Measurements from ENCODE around the gene RAB40C. TPM values are rescaled to one million over a fixed set of nuclear protein-coding genes. Genes with fewer than 3 reads are reported as not detected.

RAB40C gene
- total RNA-seq, 1 donor from 2014 or later = 19.4 TPM

GRCh38 chr16:569445-570254, 20.2 kb upstream of the RAB40C start, which contains the start of gene PIGQ:
Gene PIGQ, plus strand, starts transcription at chr16:569968. Its CDS starts 4,107 bp downstream, at chr16:574075.
- DNase-seq (ENCODE audit: low spot score) = peak; percentile 89
- intact Hi-C loops (cut with DNase I) = no loop called here

DNA sequence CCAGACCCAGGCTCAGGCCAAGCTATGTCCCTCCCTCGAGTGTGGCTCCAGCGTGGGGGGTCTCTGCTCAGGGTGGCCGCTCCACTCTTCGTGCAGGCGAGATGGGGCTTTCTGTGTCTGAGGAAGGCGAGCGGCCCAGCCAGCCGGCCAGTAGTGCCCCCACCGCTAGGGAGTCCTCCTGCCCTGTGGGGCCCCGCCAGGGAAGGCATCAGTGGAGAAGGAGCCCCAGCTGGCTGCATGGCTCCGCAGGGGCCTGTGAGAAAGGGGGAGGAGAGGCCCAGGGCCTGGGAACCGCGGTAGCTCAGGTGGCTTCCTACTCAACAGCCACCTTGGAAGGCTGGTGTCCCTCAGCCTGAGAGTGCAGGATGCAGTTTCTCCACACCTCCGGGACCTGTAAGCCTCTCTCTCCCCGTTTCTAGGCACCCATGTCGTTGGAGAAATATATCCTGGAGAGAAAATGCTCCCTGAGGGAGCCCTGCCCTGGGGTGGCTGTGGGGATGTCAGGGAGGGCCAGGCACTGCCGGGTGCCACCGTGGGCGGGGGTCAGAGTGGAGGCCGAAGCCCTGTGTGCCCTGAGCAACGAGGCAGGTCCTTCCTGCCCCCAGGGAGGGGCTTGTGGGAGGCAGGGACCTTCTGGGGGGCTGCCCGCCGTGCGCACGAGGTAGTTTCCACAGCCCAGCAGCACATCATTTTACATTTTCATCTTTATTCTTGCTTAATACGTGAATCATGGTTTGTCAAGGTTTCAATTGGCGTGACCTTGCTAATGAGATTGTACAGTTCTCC, 16.8 kb upstream of the RAB40C start:
- intact Hi-C loops (cut with DNase I) = no loop called here
- no peak for DNase-seq (ENCODE audit: low spot score)

DNA sequence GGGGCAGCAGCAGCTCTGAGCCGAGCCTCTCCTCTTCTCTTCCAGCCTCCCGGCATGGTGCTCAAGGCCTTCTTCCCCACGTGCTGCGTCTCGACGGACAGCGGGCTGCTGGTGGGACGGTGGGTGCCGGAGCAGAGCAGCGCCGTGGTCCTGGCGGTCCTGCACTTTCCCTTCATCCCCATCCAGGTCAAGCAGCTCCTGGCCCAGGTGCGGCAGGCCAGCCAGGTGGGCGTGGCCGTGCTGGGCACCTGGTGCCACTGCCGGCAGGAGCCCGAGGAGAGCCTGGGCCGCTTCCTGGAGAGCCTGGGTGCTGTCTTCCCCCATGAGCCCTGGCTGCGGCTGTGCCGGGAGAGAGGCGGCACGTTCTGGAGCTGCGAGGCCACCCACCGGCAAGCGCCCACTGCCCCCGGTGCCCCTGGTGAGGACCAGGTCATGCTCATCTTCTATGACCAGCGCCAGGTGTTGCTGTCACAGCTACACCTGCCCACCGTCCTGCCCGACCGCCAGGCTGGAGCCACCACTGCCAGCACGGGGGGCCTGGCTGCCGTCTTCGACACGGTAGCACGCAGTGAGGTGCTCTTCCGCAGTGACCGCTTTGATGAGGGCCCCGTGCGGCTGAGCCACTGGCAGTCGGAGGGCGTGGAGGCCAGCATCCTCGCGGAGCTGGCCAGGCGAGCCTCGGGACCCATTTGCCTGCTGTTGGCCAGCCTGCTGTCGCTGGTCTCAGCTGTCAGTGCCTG, 15.7 kb upstream of the RAB40C start:
- DNase-seq (ENCODE audit: low spot score) = no peak
- intact Hi-C loops (cut with DNase I) = no loop called here

- intact Hi-C loops (cut with DNase I) = loop anchor here (5.0 kb wide), 1 partner anchor 212 kb away; the partner anchor contains the start of genes CHTF18 and RPUSD1
Measured at GRCh38 chr16:575354-576196, 14.3 kb upstream of the RAB40C start.

DNA sequence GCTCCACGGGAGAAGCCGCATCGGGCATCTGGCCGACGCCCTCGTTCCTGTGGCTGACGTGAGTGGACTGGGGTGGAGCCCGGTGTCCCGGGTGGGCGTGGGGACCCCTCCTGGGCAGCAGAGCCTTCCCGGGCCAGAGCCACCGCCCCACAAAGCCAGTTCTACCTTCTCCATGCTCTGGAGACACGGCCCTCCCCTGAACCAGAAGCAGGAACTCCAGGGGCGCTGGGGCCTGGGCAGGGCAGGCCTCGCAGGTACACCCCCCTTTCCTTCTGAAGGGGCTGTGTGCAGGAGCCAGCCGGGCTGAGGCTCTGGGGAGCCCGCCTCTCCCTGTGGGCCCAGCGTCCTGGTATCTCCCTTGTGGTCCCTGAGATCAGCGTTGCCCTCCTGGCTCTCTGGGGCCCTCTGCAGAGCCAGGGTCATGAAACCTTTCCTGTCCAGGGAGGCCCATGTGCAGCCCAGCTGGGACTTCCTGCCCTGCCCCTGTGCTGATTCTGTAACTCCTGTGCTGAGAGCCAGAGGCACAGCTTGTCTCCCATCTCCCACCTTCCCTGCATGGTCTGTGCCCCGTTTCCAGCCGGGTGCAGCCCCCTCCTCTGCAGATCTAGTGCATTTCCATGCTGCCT, 13.6 kb upstream of the RAB40C start:
- intact Hi-C loops (cut with DNase I) = loop anchor here (5.0 kb wide), 1 partner anchor 211 kb away; the partner anchor contains the start of genes CHTF18 and RPUSD1
- DNase-seq (ENCODE audit: low spot score) = no peak

More at GRCh38 chr16:575354-576196, 14.3 kb upstream of the RAB40C start:
- no peak for DNase-seq (ENCODE audit: low spot score)

DNA sequence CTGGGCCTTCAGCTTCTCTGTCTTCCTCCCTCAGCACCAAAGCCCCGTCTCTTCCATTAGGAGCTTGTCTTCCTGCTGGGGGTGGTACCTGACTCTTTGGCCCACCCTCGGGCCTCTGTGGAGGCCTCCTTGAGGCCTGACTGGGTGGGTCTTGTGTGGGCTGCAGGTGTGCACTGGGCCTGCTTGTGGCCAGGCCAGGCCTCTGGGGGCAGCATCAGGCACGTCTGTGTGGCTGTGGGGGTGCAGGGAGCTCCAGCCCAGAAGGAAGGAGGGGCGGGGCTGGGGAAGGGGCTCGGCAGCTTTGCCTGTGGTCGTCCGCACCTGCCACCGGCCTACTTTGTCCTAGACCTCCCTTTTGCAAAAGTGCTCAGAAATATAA, 13.1 kb upstream of the RAB40C start:
- DNase-seq (ENCODE audit: low spot score) = no peak
- intact Hi-C loops (cut with DNase I) = loop anchor here (5.0 kb wide), 1 partner anchor 210 kb away; the partner anchor contains the start of genes CHTF18 and RPUSD1

DNA sequence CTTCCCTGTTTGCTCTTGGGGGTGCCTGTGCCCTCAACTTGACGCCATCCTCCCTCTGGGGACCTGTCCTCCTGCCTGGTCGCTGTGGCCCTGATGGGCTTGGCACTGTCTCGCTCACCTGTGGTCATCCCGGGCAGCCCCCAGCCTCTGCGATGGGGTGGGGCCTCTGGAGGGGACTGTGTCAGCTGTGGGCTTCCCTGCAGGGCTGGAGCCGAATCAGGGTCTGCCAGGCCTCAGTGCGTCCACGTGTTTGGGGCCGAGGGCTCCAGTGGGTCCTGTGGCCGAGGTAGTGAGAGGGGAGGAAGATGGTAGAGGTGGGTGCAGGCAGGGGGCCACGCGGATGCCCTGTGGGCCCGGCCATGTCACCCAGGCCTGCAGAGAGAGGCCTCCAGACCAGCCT, 12.1 kb upstream of the RAB40C start:
- intact Hi-C loops (cut with DNase I) = loop anchor here (5.0 kb wide), 1 partner anchor 210 kb away; the partner anchor contains the start of genes CHTF18 and RPUSD1

GRCh38 chr16:578232-578869, 11.5 kb upstream of the RAB40C start:
- no peak for DNase-seq (ENCODE audit: low spot score)
- intact Hi-C loops (cut with DNase I) = loop anchor here (5.0 kb wide), 1 partner anchor 209 kb away; the partner anchor contains the start of genes CHTF18 and RPUSD1

More for the DNA sequence above, 12.1 kb upstream of the RAB40C start:
- DNase-seq (ENCODE audit: low spot score) = no peak

DNA sequence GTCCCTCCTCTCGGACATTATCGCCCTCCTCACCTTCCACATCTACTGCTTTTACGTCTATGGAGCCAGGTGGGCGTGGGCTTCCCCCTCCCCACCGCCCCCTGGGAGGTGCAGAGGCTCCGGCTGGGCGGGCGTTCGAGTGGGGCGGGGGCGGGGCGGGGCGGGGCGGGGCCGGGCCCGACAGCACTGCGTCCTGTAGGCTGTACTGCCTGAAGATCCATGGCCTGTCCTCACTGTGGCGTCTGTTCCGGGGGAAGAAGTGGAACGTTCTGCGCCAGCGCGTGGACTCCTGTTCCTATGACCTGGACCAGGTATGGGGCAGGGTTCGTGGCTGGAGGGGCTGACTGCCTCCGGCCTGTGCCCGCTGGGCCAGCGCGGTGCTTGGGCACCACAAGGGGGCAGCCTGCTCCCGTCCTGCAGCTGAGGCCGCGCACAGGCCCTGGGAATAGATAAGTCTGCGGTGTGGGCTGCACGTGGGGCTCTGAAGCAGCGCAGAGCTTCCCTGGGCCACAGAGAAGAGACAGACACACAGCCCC, 10.9 kb upstream of the RAB40C start:
- intact Hi-C loops (cut with DNase I) = loop anchor here (5.0 kb wide), 1 partner anchor 208 kb away; the partner anchor contains the start of genes CHTF18 and RPUSD1
- peak; percentile 85 for DNase-seq (ENCODE audit: low spot score)

DNA sequence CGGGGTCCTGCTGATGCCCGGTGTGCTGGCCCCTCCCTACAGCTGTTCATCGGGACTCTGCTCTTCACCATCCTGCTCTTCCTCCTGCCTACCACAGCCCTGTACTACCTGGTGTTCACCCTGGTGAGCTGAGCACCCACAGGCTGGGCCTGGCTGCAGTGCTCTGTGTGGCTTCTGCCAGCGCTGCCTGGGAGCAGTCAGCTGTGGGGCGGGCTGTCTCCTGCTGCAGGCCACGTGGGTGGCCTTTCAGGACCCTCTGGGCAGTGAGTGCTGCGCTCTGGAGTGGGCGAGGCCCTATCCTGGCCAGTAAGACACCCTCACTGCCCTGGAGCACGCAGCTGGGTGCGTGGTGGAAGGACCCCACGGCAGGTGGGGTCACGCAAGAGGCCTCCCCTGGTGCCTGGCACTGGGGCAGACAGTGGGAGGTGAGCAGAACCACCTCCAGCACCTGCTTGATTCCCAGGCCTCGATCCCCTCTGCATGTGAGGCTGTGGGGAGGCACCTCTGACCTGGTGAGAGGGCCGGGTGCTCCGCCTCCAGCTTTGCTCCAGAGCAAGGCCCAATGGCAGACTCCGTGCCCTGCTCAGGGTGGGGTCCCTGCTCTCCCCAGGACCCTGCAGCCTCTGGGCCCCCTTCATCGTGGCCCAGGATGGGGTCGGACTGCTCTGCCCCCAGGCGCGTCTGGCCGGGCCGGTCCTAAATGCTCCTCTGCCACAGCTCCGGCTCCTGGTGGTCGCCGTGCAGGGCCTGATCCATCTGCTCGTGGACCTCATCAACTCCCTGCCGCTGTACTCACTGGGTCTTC, 9.5 kb upstream of the RAB40C start:
- no peak for DNase-seq (ENCODE audit: low spot score)
- intact Hi-C loops (cut with DNase I) = no loop called here

DNA sequence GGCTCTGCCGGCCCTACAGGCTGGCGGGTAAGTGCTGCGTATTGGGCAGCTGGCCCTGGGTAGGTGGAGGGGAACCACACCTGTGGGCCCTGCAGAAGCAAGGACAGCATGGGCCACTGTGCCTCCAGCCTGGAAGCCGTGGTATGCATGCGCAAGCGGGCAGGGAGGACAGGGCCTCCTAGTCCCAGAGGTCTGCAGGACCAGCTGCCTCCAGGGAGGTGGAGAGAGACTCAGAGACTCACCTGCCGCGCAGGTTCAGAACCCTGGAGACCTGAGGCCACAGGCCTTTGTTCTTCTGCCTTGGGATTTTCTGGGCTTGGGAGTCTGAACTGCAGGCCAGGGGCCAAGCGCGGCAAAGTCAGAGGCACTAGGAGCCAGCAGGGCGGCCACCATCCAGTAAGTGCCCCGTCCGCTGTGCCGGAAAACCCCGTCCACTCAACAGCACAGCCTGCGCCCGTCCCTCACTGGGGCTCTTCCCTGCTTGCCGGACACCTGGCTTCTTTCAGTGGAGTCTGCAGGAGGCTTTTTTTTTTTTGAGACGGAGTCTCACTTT, 8.8 kb upstream of the RAB40C start:
- intact Hi-C loops (cut with DNase I) = no loop called here
- no peak for DNase-seq (ENCODE audit: low spot score)

DNA sequence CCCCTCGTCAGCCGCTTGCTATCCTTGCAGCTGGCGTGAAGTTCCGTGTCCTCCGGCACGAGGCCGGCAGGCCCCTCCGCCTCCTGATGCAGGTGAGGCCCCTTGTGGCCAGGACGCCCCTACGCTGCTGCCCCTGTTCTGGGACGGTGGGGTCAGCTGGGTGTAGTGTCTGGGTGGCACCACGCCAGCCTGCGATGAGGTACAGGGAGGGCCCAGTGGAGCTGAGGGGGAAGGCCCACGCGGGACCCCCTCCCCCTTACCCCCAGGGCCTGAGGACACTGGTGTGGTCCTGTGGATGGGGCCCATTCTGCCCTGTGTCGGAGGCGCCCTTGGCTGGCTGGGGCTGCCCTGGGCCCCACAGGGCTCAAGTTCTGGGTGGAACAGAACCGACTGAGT, 7.7 kb upstream of the RAB40C start:
- intact Hi-C loops (cut with DNase I) = no loop called here

GRCh38 chr16:582614-583331, 7.1 kb upstream of the RAB40C start:
- intact Hi-C loops (cut with DNase I) = no loop called here
- DNase-seq (ENCODE audit: low spot score) = no peak

More for the DNA sequence above, 7.7 kb upstream of the RAB40C start:
- no peak for DNase-seq (ENCODE audit: low spot score)

DNA sequence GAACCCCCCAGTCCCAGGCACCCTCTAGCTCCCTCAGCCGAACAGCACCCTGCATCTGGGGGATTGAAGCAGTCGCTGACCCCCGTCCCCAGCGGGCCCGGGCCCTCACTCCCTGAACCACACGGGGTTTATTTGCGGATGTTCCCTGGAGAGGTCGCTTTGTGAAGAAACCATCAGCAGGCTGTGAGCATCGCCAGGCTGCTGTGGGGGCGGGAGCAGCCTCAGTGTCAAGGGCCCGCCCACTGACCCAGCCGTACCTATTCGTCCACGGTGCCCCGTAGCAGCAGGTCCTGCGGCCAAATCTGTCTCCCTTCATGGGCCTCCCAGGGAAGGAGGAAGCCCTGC, 6.4 kb upstream of the RAB40C start:
- intact Hi-C loops (cut with DNase I) = no loop called here
- DNase-seq (ENCODE audit: low spot score) = no peak

DNA sequence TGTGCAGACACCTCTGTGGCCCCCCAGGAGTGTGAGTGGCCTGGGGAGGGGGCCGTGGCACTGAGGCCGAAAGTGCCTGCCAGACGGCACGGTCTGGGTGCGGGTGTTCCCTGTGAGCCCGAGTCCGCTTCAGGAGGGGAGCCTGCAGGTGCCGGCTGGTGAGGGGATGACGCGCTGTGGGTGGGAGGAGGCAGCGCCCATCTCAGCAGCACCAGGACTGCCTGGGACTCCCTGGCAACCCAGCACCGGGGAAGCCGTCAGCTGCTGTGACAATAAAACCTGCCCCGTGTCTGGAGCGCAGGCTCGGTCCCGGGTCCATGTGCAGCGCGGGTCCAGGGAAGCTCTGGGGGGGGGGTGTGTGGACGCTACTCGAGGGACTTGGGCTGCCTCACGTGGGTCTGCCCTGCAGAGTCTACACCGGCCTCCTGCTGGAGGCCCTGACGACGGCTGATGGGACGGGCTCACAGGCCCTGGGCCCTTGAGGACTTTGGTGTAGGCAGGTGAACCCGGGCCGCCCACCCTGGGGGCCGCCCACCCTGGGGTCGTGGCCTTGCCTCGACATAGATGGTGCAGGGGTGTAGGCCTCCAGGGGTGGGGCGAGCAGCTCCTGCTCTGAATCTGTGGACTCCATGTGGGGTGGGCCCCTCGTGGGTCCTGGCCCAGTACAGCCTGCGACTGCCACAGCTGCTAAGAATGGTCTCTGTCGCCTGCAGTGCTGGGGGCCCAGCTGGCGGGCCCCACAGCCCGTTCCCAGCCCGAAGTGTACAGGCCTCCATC, 5.9 kb upstream of the RAB40C start:
- intact Hi-C loops (cut with DNase I) = no loop called here
- DNase-seq (ENCODE audit: low spot score) = no peak

Data from cardiac septum (tissue), 1 donor.